ENCODE results near the gene MED8. TPM values are rescaled to one million over a fixed set of nuclear protein-coding genes. Genes with fewer than 3 reads are reported as not detected.

Gene MED8
- total and polyA plus RNA-seq, 2 of the 13 experiments (the other 11 are each of a cell fraction or from before 2014, with no cell fraction given): 16.9 to 77.4 TPM

GRCh38 chr1:43363283-43363934 is 26.2 kb downstream of the MED8 start (continued):
- TF ChIP-seq KMT2B (CRISPR knock-in tag; IDR thresholded peaks at IDR 0.05): no peak
- TF ChIP-seq, protein P1, sequence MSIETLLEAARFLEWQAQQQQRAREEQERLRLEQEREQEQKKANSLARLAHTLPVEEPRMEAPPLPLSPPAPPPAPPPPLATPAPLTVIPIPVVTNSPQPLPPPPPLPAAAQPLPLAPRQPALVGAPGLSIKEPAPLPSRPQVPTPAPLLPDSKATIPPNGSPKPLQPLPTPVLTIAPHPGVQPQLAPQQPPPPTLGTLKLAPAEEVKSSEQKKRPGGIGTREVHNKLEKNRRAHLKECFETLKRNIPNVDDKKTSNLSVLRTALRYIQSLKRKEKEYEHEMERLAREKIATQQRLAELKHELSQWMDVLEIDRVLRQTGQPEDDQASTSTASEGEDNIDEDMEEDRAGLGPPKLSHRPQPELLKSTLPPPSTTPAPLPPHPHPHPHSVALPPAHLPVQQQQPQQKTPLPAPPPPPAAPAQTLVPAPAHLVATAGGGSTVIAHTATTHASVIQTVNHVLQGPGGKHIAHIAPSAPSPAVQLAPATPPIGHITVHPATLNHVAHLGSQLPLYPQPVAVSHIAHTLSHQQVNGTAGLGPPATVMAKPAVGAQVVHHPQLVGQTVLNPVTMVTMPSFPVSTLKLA (IDR thresholded peaks at IDR 0.05): no peak
- TF ChIP-seq CHCHD3 (CRISPR knock-in tag; IDR thresholded peaks at IDR 0.05): 0 out of 2 replicates have a peak, but pooled peaks have one; percentile 49
- 0 out of 2 replicates have a peak, but pooled peaks have one; percentile 18 for TF ChIP-seq HNF4A (CRISPR knock-in tag; IDR thresholded peaks at IDR 0.05)
- 0 out of 2 replicates have a peak, but pooled peaks have one; percentile 18 for TF ChIP-seq NR2F2 (IDR thresholded peaks at IDR 0.05; ENCODE audit: borderline replicate concordance, low read depth)
- TF ChIP-seq ZNF768 (CRISPR knock-in tag; IDR thresholded peaks at IDR 0.05): no peak

- Histone ChIP-seq H4K20me1 (ENCODE audit: insufficient read depth, low read length) (no peaks in the 10 kb centered on the region), H3K27me3 (ENCODE audit: control insufficient read depth in 1 of 2, insufficient read depth in 2 of 2, low read length in 2 of 2) (no peaks in the 10 kb centered on the region; a peak in 1 of 5 replicates), H3K27ac (ENCODE audit: extremely low read length, insufficient read depth, low read length) (no peak overlapping the region), H3K79me2 (ENCODE audit: insufficient read depth, low read length) (peaks cover 29% of the 10 kb centered on the region), H3K9ac (ENCODE audit: insufficient read depth, low read depth, low read length) (no peak overlapping the region), H3K36me3 (replicated peaks in 1 of 2; ENCODE audit: control insufficient read depth in 1 of 2, insufficient read depth in 2 of 2, low read length in 2 of 2) (peaks cover 15 to 31% of the 10 kb centered on the region in 2 experiments), H3K9me3 (ENCODE audit: low read length) (no peaks in the 10 kb centered on the region), H2AFZ (ENCODE audit: low read length) (no peak overlapping the region), H3K4me3 (replicated peaks in 1 of 3; ENCODE audit: insufficient read depth in 1 of 3, low read depth in 2 of 3, low read length in 3 of 3) (0 out of 6 replicates have a peak overlapping the region, but pooled peaks of 1 of the 3 experiments have one; percentile 92), H3K4me2 (ENCODE audit: low read depth, low read length) (peak overlapping the region; percentile 88), H3K4me1 (ENCODE audit: insufficient read depth, low read length) (peaks cover 74% of the 10 kb centered on the region)
- FAIRE-seq (no peak), DNase-seq (ENCODE audit: low spot score) (no peak), ATAC-seq (no peak)
- no TSS peak for BruUV-seq (replicated peaks)
- ChIA-PET CTCF (ENCODE audit: low intra/inter-chr PET ratio, low total read pairs) (no interaction called here), POLR2A (no interaction called here)
- intact Hi-C loops (cut with micrococcal nuclease; ENCODE audit: unreplicated experiment) (no loop called here), in situ Hi-C loops (cut with HindIII; ENCODE audit: extremely low pct_ligation_motif_present, low pct_unique_long_range_greater_than_20kb) (no loop called here)
- 94% methylated on average over 3 of the region's 4 CpGs for WGBS (ENCODE audit: low lambda C conversion rate)
- TF ChIP-seq SP5 (CRISPR knock-in tag; IDR thresholded peaks at IDR 0.05; ENCODE audit: borderline replicate concordance, low read depth): no peak
- TF ChIP-seq ZNF24 (IDR thresholded peaks at IDR 0.05): no peak
- no peak for TF ChIP-seq ARID5B (CRISPR knock-in tag; IDR thresholded peaks at IDR 0.05)
- TF ChIP-seq HNRNPL (IDR thresholded peaks at IDR 0.05; ENCODE audit: low read depth, low read length): no peak
- no peak for TF ChIP-seq CAMTA2 (CRISPR knock-in tag; IDR thresholded peaks at IDR 0.05; ENCODE audit: borderline replicate concordance)
- no peak for TF ChIP-seq ZSCAN22 (CRISPR knock-in tag; IDR thresholded peaks at IDR 0.05)
- no peak for TF ChIP-seq ZNF850 (CRISPR knock-in tag; conservative IDR thresholded peaks at IDR 0.05)
- TF ChIP-seq ZNF382 (CRISPR knock-in tag; IDR thresholded peaks at IDR 0.05; ENCODE audit: borderline replicate concordance): no peak
- TF ChIP-seq ZNF337 (CRISPR knock-in tag; IDR thresholded peaks at IDR 0.05; ENCODE audit: borderline replicate concordance, low read depth): no peak
- TF ChIP-seq THYN1 (CRISPR knock-in tag; IDR thresholded peaks at IDR 0.05; ENCODE audit: borderline replicate concordance, low read depth): no peak
- no peak for TF ChIP-seq ZNF883 (CRISPR knock-in tag; IDR thresholded peaks at IDR 0.05; ENCODE audit: not compliant biosample characterization)
- no peak for TF ChIP-seq ZFP37 (CRISPR knock-in tag; IDR thresholded peaks at IDR 0.05; ENCODE audit: borderline replicate concordance)
- TF ChIP-seq NFIB (CRISPR knock-in tag; IDR thresholded peaks at IDR 0.05; ENCODE audit: borderline replicate concordance): no peak
Measured at GRCh38 chr1:43360616-43361015, 29.0 kb downstream of the MED8 start.

Data from HepG2 (cell line).